H1 (cell line): Measurements from ENCODE around the gene CDC14B. TPM values are rescaled to one million over a fixed set of nuclear protein-coding genes. Genes with fewer than 3 reads are reported as not detected.

ENCODE experiments used
- BRCA1 ChIP-seq: IDR thresholded peaks from 2 replicates; pipeline ENCODE4 v1.6.1; 2012; ENCODE audit warnings: low read depth, low read length, improper control_type of control experiment
- CHD1 ChIP-seq: IDR thresholded peaks from 2 replicates; pipeline ENCODE4 v1.6.1; 2012; ENCODE audit warnings: low read depth, low read length, improper control_type of control experiment
- CHD7 ChIP-seq: fragments of 300-600 bp; sonication (generic); IDR thresholded peaks from 2 replicates; pipeline ENCODE4 v1.7.1; 2012; ENCODE audit warnings: low read length, moderate library complexity, mild to moderate bottlenecking, inconsistent platforms; ENCODE audit not compliant: insufficient replicate concordance
- EP300 ChIP-seq, 2 experiments: IDR thresholded peaks; 1 replicate in 1 of 2; 2 replicates in 1 of 2; pipeline ENCODE4 v1.6.1; 2011 to 2012; ENCODE audit warnings: low read depth in 2 of 2, low read length in 2 of 2, mild to moderate bottlenecking in 2 of 2, borderline replicate concordance in 1 of 2, inconsistent platforms in 1 of 2, moderate library complexity in 1 of 2
- KDM1A ChIP-seq: fragments of 200-600, 300-600 bp; sonication (generic); IDR thresholded peaks from 2 replicates; pipeline ENCODE4 v1.7.1; 2016; ENCODE audit warnings: mild to moderate bottlenecking, low read length, borderline replicate concordance
- MAFK ChIP-seq: IDR thresholded peaks from 2 replicates; pipeline ENCODE4 v1.6.1; 2012; ENCODE audit warnings: low read depth, mild to moderate bottlenecking, improper control_type of control experiment, low read length
- SIRT6 ChIP-seq: IDR thresholded peaks from one replicate; pipeline ENCODE4 v1.7.1; 2012; ENCODE audit warnings: low read length, inconsistent platforms
- SP1 ChIP-seq: IDR thresholded peaks from 2 replicates; pipeline ENCODE4 v1.6.1; 2011; ENCODE audit warnings: low read depth, low read length
- polyA plus RNA-seq, 7 experiments: library from polyadenylated mRNA; depleted of rRNA in 3 of 7; stranded (reverse) in 5 of 7; unstranded in 2 of 7; fragments of >200 nt in 5 of 7; fragments of 200-250 nt in 2 of 7; gene quantifications; 1 replicate in 5 of 7; 2 replicates in 1 of 7; 4 replicates in 1 of 7; pipeline versions ENCODE4 v1.2.1 to v1.2.3, GENCODE V29; 2011 to 2013; ENCODE audit warnings: missing spikeins in 2 of 7, mixed read lengths in 2 of 7
- total RNA-seq: library from RNA; stranded (reverse); fragmentation: NEBNext Ultra II Directional; extraction: Animal tissue kit (Norgen Biotek cat#: 25700); gene quantifications from 2 replicates; pipeline ENCODE4 v1.2.1, GENCODE V29; 2021
- TF ChIP-seq, protein P1 (sequence below): IDR thresholded peaks from 2 replicates; pipeline ENCODE4 v1.6.1; 2011; ENCODE audit warnings: low read length, improper control_type of control experiment

Gene CDC14B
- total and polyA plus RNA-seq, 2 of the 8 experiments (the other 6 are each of a cell fraction or from before 2014, with no cell fraction given) = 17.2 to 44.6 TPM

DNA sequence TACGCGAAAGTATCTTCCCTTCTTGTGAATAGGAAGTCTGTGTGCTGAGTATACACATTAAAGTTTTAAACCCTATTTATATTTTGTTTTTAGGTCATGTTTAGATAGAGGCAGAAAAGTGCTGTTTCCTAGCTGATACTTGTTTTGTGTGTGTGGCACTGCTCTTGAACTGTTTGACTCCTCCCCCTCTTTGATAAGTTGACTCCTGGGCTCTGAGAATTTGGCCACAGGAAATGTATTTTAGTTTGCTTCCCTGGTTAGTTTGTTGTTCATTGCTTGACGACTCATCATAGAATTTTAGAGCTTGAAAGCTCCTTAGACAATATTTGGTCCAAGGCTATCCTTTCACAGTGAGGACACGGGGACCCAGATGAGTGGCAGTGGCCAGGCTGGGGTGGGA is 2.0 kb upstream of the CDC14B start (continued):
- TF ChIP-seq CHD7 = no peak
- TF ChIP-seq SIRT6 = no peak
- no peak for TF ChIP-seq BRCA1
- no peak for TF ChIP-seq MAFK
- no peak for TF ChIP-seq KDM1A
- no peak for TF ChIP-seq SP1
- TF ChIP-seq CHD1 = no peak
- TF ChIP-seq EP300 (IDR thresholded peaks at IDR 0.05; ENCODE audit: borderline replicate concordance in 1 of 2, low read depth in 2 of 2, low read length in 2 of 2) = no peak
- TF ChIP-seq, protein P1, sequence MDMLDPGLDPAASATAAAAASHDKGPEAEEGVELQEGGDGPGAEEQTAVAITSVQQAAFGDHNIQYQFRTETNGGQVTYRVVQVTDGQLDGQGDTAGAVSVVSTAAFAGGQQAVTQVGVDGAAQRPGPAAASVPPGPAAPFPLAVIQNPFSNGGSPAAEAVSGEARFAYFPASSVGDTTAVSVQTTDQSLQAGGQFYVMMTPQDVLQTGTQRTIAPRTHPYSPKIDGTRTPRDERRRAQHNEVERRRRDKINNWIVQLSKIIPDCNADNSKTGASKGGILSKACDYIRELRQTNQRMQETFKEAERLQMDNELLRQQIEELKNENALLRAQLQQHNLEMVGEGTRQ = no peak
